ENCODE data around the gene RBP2. TPM values are rescaled to one million over a fixed set of nuclear protein-coding genes. Genes with fewer than 3 reads are reported as not detected.

RBP2 gene
- total RNA-seq, 1 donor from 2014 or later: not detected

- TF ChIP-seq CTCF (IDR thresholded peaks at IDR 0.05): no peak
- Mint-ChIP-seq H3K27ac (ENCODE audit: unreplicated experiment) (no peak overlapping the region), H3K36me3 (ENCODE audit: low read depth) (peaks cover 5% of the 10 kb centered on the region), H3K27me3 (ENCODE audit: low read depth) (no peaks in the 10 kb centered on the region), H3K4me3 (ENCODE audit: unreplicated experiment) (no peak overlapping the region), H3K4me1 (ENCODE audit: low read depth) (no peaks in the 10 kb centered on the region), H3K9me3 (ENCODE audit: low read depth) (no peaks in the 10 kb centered on the region)
- DNase-seq (ENCODE audit: low spot score): no peak
Observed at GRCh38 chr3:139440639-139441556, 35.4 kb downstream of the RBP2 start.

GRCh38 chr3:139439278-139439677 is 37.0 kb downstream of the RBP2 start:
- TF ChIP-seq CTCF (IDR thresholded peaks at IDR 0.05): no peak
- Mint-ChIP-seq H3K9me3 (ENCODE audit: low read depth) (no peaks in the 10 kb centered on the region), H3K4me1 (ENCODE audit: low read depth) (no peaks in the 10 kb centered on the region), H3K27me3 (ENCODE audit: low read depth) (no peaks in the 10 kb centered on the region), H3K4me3 (ENCODE audit: unreplicated experiment) (no peak overlapping the region), H3K27ac (ENCODE audit: unreplicated experiment) (no peak overlapping the region), H3K36me3 (ENCODE audit: low read depth) (peaks cover 4% of the 10 kb centered on the region)
- DNase-seq (ENCODE audit: low spot score): no peak

GRCh38 chr3:139434764-139435307 is 41.5 kb downstream of the RBP2 start:
- DNase-seq (ENCODE audit: low spot score): no peak

GRCh38 chr3:139434228-139434627 is 42.1 kb downstream of the RBP2 start:
- H3K9me3 Mint-ChIP-seq (ENCODE audit: low read depth): no peaks in the 10 kb centered on the region
- no peak overlapping the region for H3K4me3 Mint-ChIP-seq (ENCODE audit: unreplicated experiment)

More at GRCh38 chr3:139434764-139435307, 41.5 kb downstream of the RBP2 start:
- Mint-ChIP-seq H3K36me3 (ENCODE audit: low read depth) (peaks cover 8% of the 10 kb centered on the region), H3K4me3 (ENCODE audit: unreplicated experiment) (no peak overlapping the region), H3K27ac (ENCODE audit: unreplicated experiment) (no peak overlapping the region), H3K4me1 (ENCODE audit: low read depth) (peaks cover 4% of the 10 kb centered on the region), H3K9me3 (ENCODE audit: low read depth) (no peaks in the 10 kb centered on the region), H3K27me3 (ENCODE audit: low read depth) (no peaks in the 10 kb centered on the region)
- TF ChIP-seq CTCF (IDR thresholded peaks at IDR 0.05): no peak

More at GRCh38 chr3:139434228-139434627, 42.1 kb downstream of the RBP2 start:
- no peak for DNase-seq (ENCODE audit: low spot score)
- H3K27me3 Mint-ChIP-seq (ENCODE audit: low read depth): no peaks in the 10 kb centered on the region
- no peak for TF ChIP-seq CTCF (IDR thresholded peaks at IDR 0.05)
- H3K27ac Mint-ChIP-seq (ENCODE audit: unreplicated experiment): no peak overlapping the region
- H3K36me3 Mint-ChIP-seq (ENCODE audit: low read depth): peaks cover 8% of the 10 kb centered on the region
- peaks cover 4% of the 10 kb centered on the region for H3K4me1 Mint-ChIP-seq (ENCODE audit: low read depth)
